Astrocyte of the cerebellum (primary cell): Measurements from ENCODE around the gene CPM.

Source experiments
- DNase-seq: peaks from one replicate; pipeline ENCODE4 v3.0.0-alpha.2; 2011; ENCODE audit warnings: low read depth
- H3K4me3 ChIP-seq: 2 replicates; pipeline ENCODE4 v1.5.1; 2011; ENCODE audit warnings: mild to moderate bottlenecking, low read depth, low read length, moderate library complexity
- CTCF ChIP-seq: IDR thresholded peaks from 2 replicates; pipeline ENCODE4 v1.5.1; 2012; ENCODE audit warnings: low read length, low read depth, moderate library complexity, mild to moderate bottlenecking; ENCODE audit errors: missing control alignments
- in situ Hi-C: cut with HindIII; loops from 2 replicates; pipeline ENCODE4 v1.10.0; 2017; ENCODE audit warnings: low sequenced_read_pairs

The CPM gene

GRCh38 chr12:68932961-68933893 lies at the start of gene CPM:
Gene CPM, minus strand, starts transcription at chr12:68933171. Its CDS starts 334 bp downstream, at chr12:68932837.
- no peak for TF ChIP-seq CTCF
- no peak for DNase-seq
- H3K4me3 ChIP-seq, result peak within 1 kb of the TSS; percentile 47
- in situ Hi-C loops, result no loop called here

GRCh38 chr12:68981516-68981915 lies 48.5 kb upstream of the CPM start:
- H3K4me3 ChIP-seq, result no peak overlapping the region
- no peak for TF ChIP-seq CTCF
- in situ Hi-C loops, result loop anchor here (5.0 kb wide), 1 partner anchor 34 kb away; no protein-coding TSS in a partner anchor
- DNase-seq, result no peak

- in situ Hi-C loops, result loop anchor here (5.0 kb wide), 1 partner anchor 33 kb away; no protein-coding TSS in a partner anchor
- DNase-seq, result no peak
- H3K4me3 ChIP-seq, result no peak overlapping the region
- no peak for TF ChIP-seq CTCF
Measured at GRCh38 chr12:68980476-68981212, 47.7 kb upstream of the CPM start.

- no peak for TF ChIP-seq CTCF
- DNase-seq, result no peak
- in situ Hi-C loops, result no loop called here
- H3K4me3 ChIP-seq, result no peak overlapping the region
Measured at GRCh38 chr12:68978678-68979077, 45.7 kb upstream of the CPM start.

GRCh38 chr12:68977909-68978610 lies 45.1 kb upstream of the CPM start:
- no peak for TF ChIP-seq CTCF
- no peak for DNase-seq
- in situ Hi-C loops, result no loop called here
- H3K4me3 ChIP-seq, result no peak overlapping the region

GRCh38 chr12:68977335-68977734 lies 44.4 kb upstream of the CPM start:
- in situ Hi-C loops, result no loop called here
- no peak for TF ChIP-seq CTCF
- DNase-seq, result no peak

More at GRCh38 chr12:68977335-68977734, 44.4 kb upstream of the CPM start:
- no peak overlapping the region for H3K4me3 ChIP-seq
